IMR-90 (cell line): Measurements from ENCODE around the gene AQP1. TPM values are rescaled to one million over a fixed set of nuclear protein-coding genes. Genes with fewer than 3 reads are reported as not detected.

ENCODE experiments used
- ATAC-seq: fragments of 200-7000 bp; cut with Tn5 transposase; 2 replicates; pipeline ENCODE4 v1.9.1; 2020; ENCODE audit warnings: low read depth, mild to moderate bottlenecking, moderate library complexity
- BruUV-seq: library from RNA; stranded (reverse); fragments of 400-500 nt; replicated peaks from 2 replicates; lab custom pipeline; 2021; lab: Mats Ljungman, UMichigan
- CTCF ChIA-PET: fragments of 300-600 bp; formaldehyde crosslinking; extraction: SDS; loops from one replicate; lab custom pipeline; 2021; ENCODE audit warnings: antibody characterized with exemption; lab: Yijun Ruan, JAX
- POLR2A ChIA-PET: fragments of 300-600 bp; sonication (Branson Sonifier 250); formaldehyde crosslinking; loops from one replicate; lab custom pipeline; 2022; ENCODE audit warnings: antibody characterized with exemption; ENCODE audit not compliant: unreplicated experiment; lab: Charles Lee
- DNase-seq: peaks from one replicate; pipeline ENCODE4 v3.0.0; 2013
- H2AFZ ChIP-seq: replicated peaks from 2 replicates; pipeline ENCODE3; 2013; ENCODE audit warnings: low read length, mild to moderate bottlenecking; ENCODE audit not compliant: poor library complexity
- H2AK5ac ChIP-seq: 2 replicates; pipeline ENCODE4 v1.6.1; 2013; ENCODE audit warnings: low read depth, low read length, inconsistent platforms
- H2AK9ac ChIP-seq: replicated peaks from 2 replicates; pipeline ENCODE3; 2013; ENCODE audit warnings: mild to moderate bottlenecking, low read depth, low read length, moderate library complexity; ENCODE audit not compliant: poor library complexity
- H2BK120ac ChIP-seq: 2 replicates; pipeline ENCODE4 v1.6.1; 2013; ENCODE audit warnings: low read depth, low read length, inconsistent platforms
- H2BK15ac ChIP-seq: 3 replicates; pipeline ENCODE4 v1.6.1; 2013; ENCODE audit warnings: low read depth, low read length, inconsistent platforms
- H2BK20ac ChIP-seq: 2 replicates; pipeline ENCODE4 v1.6.1; 2013; ENCODE audit warnings: low read depth, mild to moderate bottlenecking, inconsistent platforms, low read length, moderate library complexity
- H2BK5ac ChIP-seq: 2 replicates; pipeline ENCODE4 v1.6.1; 2013; ENCODE audit warnings: mild to moderate bottlenecking, low read depth, low read length, inconsistent platforms; ENCODE audit not compliant: poor library complexity, severe bottlenecking
- H3K14ac ChIP-seq: replicated peaks from 2 replicates; pipeline ENCODE4 v1.6.1; 2013; ENCODE audit warnings: low read depth, low read length, inconsistent platforms
- H3K18ac ChIP-seq: 2 replicates; pipeline ENCODE4 v1.6.1; 2013; ENCODE audit warnings: low read depth, low read length, control low read depth
- H3K23ac ChIP-seq: 2 replicates; pipeline ENCODE4 v1.6.1; 2013; ENCODE audit warnings: low read depth, low read length, inconsistent platforms
- H3K27ac ChIP-seq: 2 replicates; pipeline ENCODE4 v1.5.1; 2013; ENCODE audit warnings: mild to moderate bottlenecking, control low read depth, low read length; ENCODE audit not compliant: insufficient read depth
- H3K27me3 ChIP-seq: 2 replicates; pipeline ENCODE4 v1.6.1; 2013; ENCODE audit warnings: low read length; ENCODE audit not compliant: control insufficient read depth, insufficient read depth
- H3K36me3 ChIP-seq: 2 replicates; pipeline ENCODE4 v1.6.1; 2013; ENCODE audit warnings: low read length, mixed read lengths; ENCODE audit not compliant: control insufficient read depth, insufficient read depth
- H3K4ac ChIP-seq: 2 replicates; pipeline ENCODE4 v1.6.1; 2013; ENCODE audit warnings: low read depth, low read length, inconsistent platforms
- H3K4me1 ChIP-seq: 2 replicates; pipeline ENCODE4 v1.6.1; 2013; ENCODE audit warnings: low read length, mixed read lengths; ENCODE audit not compliant: control insufficient read depth, insufficient read depth
- H3K4me2 ChIP-seq: 2 replicates; pipeline ENCODE4 v1.6.1; 2013; ENCODE audit warnings: low read depth, mild to moderate bottlenecking, control low read depth, low read length, moderate library complexity
- H3K4me3 ChIP-seq: 2 replicates; pipeline ENCODE4 v1.5.1; 2013; ENCODE audit warnings: low read depth, mild to moderate bottlenecking, control low read depth, low read length, moderate library complexity; ENCODE audit not compliant: insufficient read depth
- H3K56ac ChIP-seq: 2 replicates; pipeline ENCODE4 v1.6.1; 2013; ENCODE audit warnings: low read length, inconsistent platforms; ENCODE audit not compliant: insufficient read depth; ENCODE audit errors: extremely low read depth
- H3K79me1 ChIP-seq, 2 experiments: 2 replicates each; pipeline ENCODE4 v1.6.1; 2013; ENCODE audit warnings: low read length in 2 of 2, inconsistent platforms in 1 of 2, low read depth in 1 of 2
- H3K9ac ChIP-seq: 2 replicates; pipeline ENCODE4 v1.6.1; 2013; ENCODE audit warnings: low read depth, low read length, control low read depth
- H3K9me1 ChIP-seq: 2 replicates; pipeline ENCODE4 v1.6.1; 2013; ENCODE audit warnings: low read length, inconsistent platforms; ENCODE audit not compliant: insufficient read depth
- H3K9me3 ChIP-seq: 2 replicates; pipeline ENCODE4 v1.6.1; 2013; ENCODE audit warnings: low read length; ENCODE audit not compliant: control insufficient read depth, insufficient read depth
- H4K20me1 ChIP-seq: 2 replicates; pipeline ENCODE4 v1.6.1; 2013; ENCODE audit warnings: low read length, inconsistent platforms; ENCODE audit not compliant: insufficient read depth
- H4K5ac ChIP-seq: 2 replicates; pipeline ENCODE4 v1.6.1; 2013; ENCODE audit warnings: mild to moderate bottlenecking, low read depth, low read length, control low read depth
- H4K8ac ChIP-seq, 2 experiments: 2 replicates each; pipeline ENCODE4 v1.6.1; 2013; ENCODE audit warnings: low read depth in 2 of 2, low read length in 2 of 2, control low read depth in 1 of 2, inconsistent platforms in 1 of 2
- H4K91ac ChIP-seq: 2 replicates; pipeline ENCODE4 v1.6.1; 2013; ENCODE audit warnings: low read depth, low read length, inconsistent platforms; ENCODE audit not compliant: insufficient read depth
- CEBPB ChIP-seq: IDR thresholded peaks from 2 replicates; pipeline ENCODE4 v1.6.1; 2012; ENCODE audit warnings: low read depth, low read length, improper control_type of control experiment
- ELK1 ChIP-seq: fragments of 150-350 bp; IDR thresholded peaks from 2 replicates; pipeline ENCODE4 v1.6.1; 2016; ENCODE audit warnings: low read depth, mild to moderate bottlenecking, low read length, moderate library complexity, borderline replicate concordance
- POLR2A ChIP-seq: IDR thresholded peaks from 2 replicates; pipeline ENCODE4 v1.6.1; 2012; ENCODE audit warnings: mild to moderate bottlenecking, low read depth, low read length
- WGBS, 2 experiments: methylation state at CpG; one replicate each; pipeline versions ENCODE4 v1.1.5 to v1.1.7; 2013; ENCODE audit warnings: missing lambda C conversion rate in 2 of 2; ENCODE audit not compliant: insufficient read length in 1 of 2; ENCODE audit errors: extremely low coverage in 2 of 2; 5-methylcytosine and 5-hydroxymethylcytosine counted together
- dilution Hi-C: fragments of 300-500 bp; cut with HindIII; formaldehyde crosslinking; loops from one replicate; pipeline ENCODE4 v1.14.3; 2018; ENCODE audit warnings: low sequenced_read_pairs; ENCODE audit not compliant: unreplicated experiment
- in situ Hi-C: fragments of 300-500 bp; cut with MboI; formaldehyde crosslinking; loops from 3 replicates; pipeline ENCODE4 v1.14.3; 2019; ENCODE audit warnings: low sequenced_read_pairs, inconsistent platforms, mixed read lengths
- intact Hi-C: fragments of 100-400 bp; cut with micrococcal nuclease; formaldehyde crosslinking; loops from 2 replicates; pipeline ENCODE4 v1.10.0; 2022
- polyA plus RNA-seq, 3 experiments: library from polyadenylated mRNA; depleted of rRNA; stranded (reverse); fragments of >200 nt; gene quantifications; 2 replicates each; pipeline ENCODE4 v1.2.3, GENCODE V29; 2012; ENCODE audit warnings: low replicate concordance in 1 of 3
- total RNA-seq: library from RNA; depleted of rRNA; stranded (reverse); fragments of >200 nt; gene quantifications from 2 replicates; pipeline ENCODE4 v1.2.3, GENCODE V29; 2012

AQP1 gene
- total and polyA plus RNA-seq, 2 of the 4 experiments (the other 2 are of a cell fraction): 0.18 to 0.39 TPM

- no peak overlapping the region for H2AK9ac ChIP-seq
- no peak overlapping the region for H3K27ac ChIP-seq
- WGBS, 2 experiments: no CpG with 5 or more reads among the region's 2 CpGs
- in situ Hi-C loops: no loop called here
- no peak overlapping the region for H3K18ac ChIP-seq
- H2BK20ac ChIP-seq: no peak overlapping the region
- ATAC-seq: no peak
- H3K4me1 ChIP-seq: no peaks in the 10 kb centered on the region
- no TSS peak for BruUV-seq
- dilution Hi-C loops: no loop called here
- no peak overlapping the region for H3K9ac ChIP-seq
- no peak for DNase-seq
- no peak overlapping the region for H2BK5ac ChIP-seq
- no peak overlapping the region for H2AK5ac ChIP-seq
- no peak overlapping the region for H3K4ac ChIP-seq
- no peaks in the 10 kb centered on the region for H3K36me3 ChIP-seq
- H3K56ac ChIP-seq: no peak overlapping the region
- H4K8ac ChIP-seq: no peak overlapping the region
- H4K91ac ChIP-seq: no peak overlapping the region
- intact Hi-C loops: no loop called here
- H2BK15ac ChIP-seq: no peak overlapping the region
- no peaks in the 10 kb centered on the region for H4K20me1 ChIP-seq
- no peak overlapping the region for H3K4me2 ChIP-seq
- no peak overlapping the region for H2BK120ac ChIP-seq
- H4K5ac ChIP-seq: no peak overlapping the region
- ChIA-PET POLR2A (no interaction called here), CTCF (no interaction called here)
- no peak overlapping the region for H3K23ac ChIP-seq
- no peak overlapping the region for H3K14ac ChIP-seq
- H3K79me1 ChIP-seq: no peaks in the 10 kb centered on the region
- TF ChIP-seq CEBPB (no peak), ELK1 (no peak), POLR2A (no peak)
- no peak overlapping the region for H2AFZ ChIP-seq
- H3K9me3 ChIP-seq: no peaks in the 10 kb centered on the region
- H3K9me1 ChIP-seq: no peaks in the 10 kb centered on the region
- peaks cover 63% of the 10 kb centered on the region for H3K27me3 ChIP-seq
- H3K4me3 ChIP-seq: no peak overlapping the region
These were observed 56.6 kb downstream of the AQP1 start for GRCh38 chr7:30968294-30968693.
